ENCODE data around the gene ALAS2. TPM values are rescaled to one million over a fixed set of nuclear protein-coding genes. Genes with fewer than 3 reads are reported as not detected.

ALAS2 gene
- total and polyA plus RNA-seq, 9 donors = 0.20 to 2.4 (median 0.72) TPM; not detected in 2

- intact Hi-C loops (cut with DNase I) = loop anchor here in 1 of 4 donors (10.0 kb wide), 1 partner anchor 823 kb away; the partner anchor contains the start of gene FAM120C
- H3K9me3 ChIP-seq = no peaks in the 10 kb centered on the region
- no peaks in the 10 kb centered on the region for H3K36me3 ChIP-seq
- peaks cover 10% of the 10 kb centered on the region for H3K4me1 ChIP-seq (ENCODE audit: insufficient read depth)
- no peaks in the 10 kb centered on the region for H3K27me3 ChIP-seq
- no peak for TF ChIP-seq EP300 (IDR thresholded peaks at IDR 0.05)
- TF ChIP-seq CTCF (IDR thresholded peaks at IDR 0.05) = no peak
- no peak for TF ChIP-seq POLR2A (IDR thresholded peaks at IDR 0.05)
- peak; percentile 41 to 74 (median 55) for DNase-seq
- no peak overlapping the region for H3K4me3 ChIP-seq
- WGBS, 3 donors = 44 to 57% (median 53%) methylated on average over 6 of the region's 6 CpGs
- peak overlapping the region in 1 of 2 donors; percentile 20 for H3K27ac ChIP-seq
Observed at GRCh38 chrX:55007656-55008055, 23.1 kb downstream of the ALAS2 start.

- no peak overlapping the region for H3K27ac ChIP-seq
- DNase-seq = peak in 1 of 5 donors; percentile 34
- no peaks in the 10 kb centered on the region for H3K36me3 ChIP-seq
- no peaks in the 10 kb centered on the region for H3K9me3 ChIP-seq
- intact Hi-C loops (cut with DNase I) = loop anchor here in 1 of 4 donors (10.0 kb wide), 1 partner anchor 822 kb away; the partner anchor contains the start of gene FAM120C
- no peak overlapping the region for H3K4me3 ChIP-seq
- peaks cover 10% of the 10 kb centered on the region for H3K4me1 ChIP-seq (ENCODE audit: insufficient read depth)
- H3K27me3 ChIP-seq = no peaks in the 10 kb centered on the region
- no peak for TF ChIP-seq POLR2A (IDR thresholded peaks at IDR 0.05)
- 82 to 86% (median 85%) methylated on average over 18 of the region's 18 CpGs for WGBS, 3 donors
Observed at GRCh38 chrX:55006827-55007621, 23.8 kb downstream of the ALAS2 start.

GRCh38 chrX:55005256-55005655 is 25.5 kb downstream of the ALAS2 start:
- Histone ChIP-seq H3K4me1 (ENCODE audit: insufficient read depth) (peaks cover 10% of the 10 kb centered on the region), H3K4me3 (no peak overlapping the region), H3K27me3 (no peaks in the 10 kb centered on the region), H3K9me3 (no peaks in the 10 kb centered on the region), H3K27ac (no peak overlapping the region), H3K36me3 (no peaks in the 10 kb centered on the region)
- no peak for DNase-seq
- no peak for TF ChIP-seq POLR2A (IDR thresholded peaks at IDR 0.05)
- no peak for TF ChIP-seq CTCF (IDR thresholded peaks at IDR 0.05)
- TF ChIP-seq EP300 (IDR thresholded peaks at IDR 0.05) = no peak
- intact Hi-C loops (cut with DNase I) = loop anchor here in 1 of 4 donors (10.0 kb wide), 1 partner anchor 820 kb away; the partner anchor contains the start of gene FAM120C

- no peaks in the 10 kb centered on the region for H3K9me3 ChIP-seq
- H3K27ac ChIP-seq = no peak overlapping the region
- H3K27me3 ChIP-seq = no peaks in the 10 kb centered on the region
- H3K4me1 ChIP-seq (ENCODE audit: insufficient read depth) = peaks cover 10% of the 10 kb centered on the region
- WGBS, 3 donors = 71 to 81% (median 81%) methylated on average over 1 of the region's 1 CpG
- no peak overlapping the region for H3K4me3 ChIP-seq
- intact Hi-C loops (cut with DNase I) = loop anchor here in 1 of 4 donors (10.0 kb wide), 1 partner anchor 819 kb away; the partner anchor contains the start of gene FAM120C
- no peak for DNase-seq
- no peaks in the 10 kb centered on the region for H3K36me3 ChIP-seq
- no peak for TF ChIP-seq CTCF (IDR thresholded peaks at IDR 0.05)
- no peak for TF ChIP-seq EP300 (IDR thresholded peaks at IDR 0.05)
- TF ChIP-seq POLR2A (IDR thresholded peaks at IDR 0.05) = no peak
Observed at GRCh38 chrX:55004231-55004630, 26.5 kb downstream of the ALAS2 start.
